Glutamatergic neuron (in vitro differentiated cells): Measurements from ENCODE around the gene CDH15. TPM values are rescaled to one million over a fixed set of nuclear protein-coding genes. Genes with fewer than 3 reads are reported as not detected.
A peak's percentile ranks its signal among the peaks of the same experiment; 100 is the strongest.
"Not testable (repeated sequence)": the region's sequence is repeated elsewhere in the genome, so short reads cannot be mapped to it uniquely, and the experiment has no call there.

Source experiments
- DNase-seq: peaks from one replicate; pipeline ENCODE4 v3.0.0; 2022
- H3K27ac Mint-ChIP-seq: one replicate; pipeline ENCODE4 v1.8.0; 2020; ENCODE audit warnings: mild to moderate bottlenecking, mixed read lengths, inconsistent platforms; ENCODE audit not compliant: unreplicated experiment
- H3K27me3 Mint-ChIP-seq: one replicate; pipeline ENCODE4 v1.8.0; 2020; ENCODE audit warnings: mild to moderate bottlenecking, moderate library complexity, mixed read lengths, inconsistent platforms; ENCODE audit not compliant: unreplicated experiment
- H3K36me3 Mint-ChIP-seq: one replicate; pipeline ENCODE4 v1.8.0; 2020; ENCODE audit warnings: mild to moderate bottlenecking, mixed read lengths, inconsistent platforms; ENCODE audit not compliant: unreplicated experiment
- H3K4me1 Mint-ChIP-seq: one replicate; pipeline ENCODE4 v1.8.0; 2020; ENCODE audit warnings: mild to moderate bottlenecking, low read depth, mixed read lengths, inconsistent platforms; ENCODE audit not compliant: unreplicated experiment
- H3K4me3 Mint-ChIP-seq: one replicate; pipeline ENCODE4 v1.8.0; 2020; ENCODE audit warnings: mild to moderate bottlenecking, mixed read lengths, inconsistent platforms; ENCODE audit not compliant: unreplicated experiment
- H3K9me3 Mint-ChIP-seq: one replicate; pipeline ENCODE4 v1.8.0; 2020; ENCODE audit warnings: mild to moderate bottlenecking, moderate library complexity, mixed read lengths, inconsistent platforms; ENCODE audit not compliant: unreplicated experiment
- total RNA-seq: library from RNA; stranded (reverse); fragmentation: NEBNext Ultra II Directional; extraction: Animal tissue kit (Norgen Biotek cat#: 25700); gene quantifications from one replicate; pipeline ENCODE4 v1.2.1, GENCODE V29; 2021; ENCODE audit not compliant: unreplicated experiment
- TF ChIP-seq, protein P1 (sequence below): fragments of 200-600 bp; sonication (generic); IDR thresholded peaks from one replicate; pipeline ENCODE4 v1.5.0; 2021; ENCODE audit not compliant: partially characterized antibody, unreplicated experiment

The CDH15 gene
- total RNA-seq, 1 donor from 2014 or later: 12.6 TPM

GRCh38 chr16:89187770-89188392 lies 16.3 kb downstream of the CDH15 start:
- TF ChIP-seq, protein P1, sequence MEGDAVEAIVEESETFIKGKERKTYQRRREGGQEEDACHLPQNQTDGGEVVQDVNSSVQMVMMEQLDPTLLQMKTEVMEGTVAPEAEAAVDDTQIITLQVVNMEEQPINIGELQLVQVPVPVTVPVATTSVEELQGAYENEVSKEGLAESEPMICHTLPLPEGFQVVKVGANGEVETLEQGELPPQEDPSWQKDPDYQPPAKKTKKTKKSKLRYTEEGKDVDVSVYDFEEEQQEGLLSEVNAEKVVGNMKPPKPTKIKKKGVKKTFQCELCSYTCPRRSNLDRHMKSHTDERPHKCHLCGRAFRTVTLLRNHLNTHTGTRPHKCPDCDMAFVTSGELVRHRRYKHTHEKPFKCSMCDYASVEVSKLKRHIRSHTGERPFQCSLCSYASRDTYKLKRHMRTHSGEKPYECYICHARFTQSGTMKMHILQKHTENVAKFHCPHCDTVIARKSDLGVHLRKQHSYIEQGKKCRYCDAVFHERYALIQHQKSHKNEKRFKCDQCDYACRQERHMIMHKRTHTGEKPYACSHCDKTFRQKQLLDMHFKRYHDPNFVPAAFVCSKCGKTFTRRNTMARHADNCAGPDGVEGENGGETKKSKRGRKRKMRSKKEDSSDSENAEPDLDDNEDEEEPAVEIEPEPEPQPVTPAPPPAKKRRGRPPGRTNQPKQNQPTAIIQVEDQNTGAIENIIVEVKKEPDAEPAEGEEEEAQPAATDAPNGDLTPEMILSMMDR: no peak
- no peak overlapping the region for H3K4me3 Mint-ChIP-seq
- DNase-seq: peak; percentile 55
- H3K36me3 Mint-ChIP-seq: no peaks in the 10 kb centered on the region
- peaks cover 29% of the 10 kb centered on the region for H3K9me3 Mint-ChIP-seq
- H3K27me3 Mint-ChIP-seq: peaks cover 35% of the 10 kb centered on the region
- H3K27ac Mint-ChIP-seq: peak overlapping the region; percentile 85
- peaks cover 2% of the 10 kb centered on the region for H3K4me1 Mint-ChIP-seq

DNA sequence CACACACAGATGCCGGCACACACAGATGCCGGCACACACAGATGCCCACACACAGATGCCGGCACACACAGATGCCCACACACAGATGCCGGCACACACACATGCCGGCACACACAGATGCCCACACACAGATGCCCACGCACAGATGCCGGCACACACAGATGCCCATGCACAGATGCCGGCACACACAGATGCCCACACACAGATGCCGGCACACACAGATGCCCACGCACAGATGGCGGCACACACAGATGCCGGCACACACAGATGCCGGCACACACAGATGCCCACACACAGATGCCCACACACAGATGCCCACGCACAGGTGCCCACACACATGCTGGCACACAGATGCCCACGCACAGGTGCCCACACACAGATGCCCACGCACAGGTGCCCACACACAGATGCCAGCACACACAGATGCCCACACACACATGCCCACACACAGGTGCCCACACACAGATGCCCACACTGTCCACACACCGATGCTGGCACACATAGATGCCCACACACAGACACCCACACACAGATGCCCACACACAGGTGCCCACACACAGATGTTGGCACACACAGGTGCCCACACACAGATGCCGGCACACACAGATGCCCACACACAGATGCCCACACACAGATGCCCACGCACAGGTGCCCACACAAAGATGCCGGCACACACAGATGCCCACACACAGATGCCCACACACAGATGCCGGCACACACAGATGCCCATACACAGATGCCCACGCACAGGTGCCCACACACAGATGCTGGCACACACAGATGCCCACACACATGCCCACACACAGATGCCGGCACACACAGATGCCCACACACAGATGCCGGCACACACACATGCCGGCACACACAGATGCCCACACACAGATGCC lies 17.2 kb downstream of the CDH15 start:
- H3K36me3 Mint-ChIP-seq: not testable (repeated sequence)

GRCh38 chr16:89189358-89190025 lies 17.9 kb downstream of the CDH15 start:
- Mint-ChIP-seq H3K27ac (peak overlapping the region; percentile 85), H3K9me3 (peaks cover 27% of the 10 kb centered on the region), H3K27me3 (peaks cover 33% of the 10 kb centered on the region), H3K4me3 (no peak overlapping the region), H3K4me1 (peaks cover 2% of the 10 kb centered on the region), H3K36me3 (no peaks in the 10 kb centered on the region)
- TF ChIP-seq, protein P1: no peak
- DNase-seq: peak; percentile 43

More for the DNA sequence above, 17.2 kb downstream of the CDH15 start:
- peak; percentile 38 for DNase-seq
- not testable (repeated sequence) for H3K4me3 Mint-ChIP-seq, H3K4me1 Mint-ChIP-seq
- peaks cover 29% of the 10 kb centered on the region for H3K9me3 Mint-ChIP-seq
- H3K27me3 Mint-ChIP-seq: peaks cover 35% of the 10 kb centered on the region
- H3K27ac Mint-ChIP-seq: peak overlapping the region; percentile 85

DNA sequence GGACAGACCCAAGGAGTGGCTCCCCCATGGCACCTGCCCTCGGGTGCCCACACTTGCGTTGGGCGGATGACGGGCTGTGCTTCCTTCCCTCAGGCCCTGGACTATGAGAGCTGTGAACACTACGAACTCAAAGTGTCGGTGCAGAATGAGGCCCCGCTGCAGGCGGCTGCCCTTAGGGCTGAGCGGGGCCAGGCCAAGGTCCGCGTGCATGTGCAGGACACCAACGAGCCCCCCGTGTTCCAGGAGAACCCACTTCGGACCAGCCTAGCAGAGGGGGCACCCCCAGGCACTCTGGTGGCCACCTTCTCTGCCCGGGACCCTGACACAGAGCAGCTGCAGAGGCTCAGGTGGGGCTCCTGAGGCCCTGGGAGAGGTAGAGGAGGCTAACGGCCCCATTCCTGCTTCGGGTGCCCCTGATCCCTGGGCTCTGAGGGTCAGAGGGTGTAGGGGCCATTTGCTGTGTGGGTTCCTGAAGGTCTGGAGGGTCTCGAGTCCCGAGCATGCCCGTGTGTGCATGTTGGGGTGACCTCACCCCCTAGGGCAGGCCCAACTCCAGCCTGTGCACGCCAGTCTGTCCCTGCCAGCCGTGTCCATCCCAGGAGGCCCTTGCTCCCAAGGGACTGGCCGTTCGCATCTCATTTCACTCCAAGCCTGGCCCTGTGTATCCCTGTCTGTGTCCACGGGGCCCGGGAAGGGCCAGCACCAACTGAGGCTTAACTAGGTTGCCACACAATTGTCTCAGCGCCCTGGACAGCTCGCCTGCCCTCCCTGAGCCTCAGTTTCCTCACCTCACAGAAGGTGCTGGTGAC lies 18.8 kb downstream of the CDH15 start:
- H3K4me3 Mint-ChIP-seq: no peak overlapping the region
- peak overlapping the region; percentile 85 for H3K27ac Mint-ChIP-seq
- peaks cover 29% of the 10 kb centered on the region for H3K27me3 Mint-ChIP-seq
- H3K4me1 Mint-ChIP-seq: peaks cover 2% of the 10 kb centered on the region
- H3K36me3 Mint-ChIP-seq: no peaks in the 10 kb centered on the region
- TF ChIP-seq, protein P1: no peak
- peaks cover 27% of the 10 kb centered on the region for H3K9me3 Mint-ChIP-seq
- peak; percentile 20 for DNase-seq
